ENCODE data around the gene KRT26.

KRT26 gene

GRCh38 chr17:40724656-40725055, 47.3 kb downstream of the KRT26 start:
- no peak for DNase-seq

DNA sequence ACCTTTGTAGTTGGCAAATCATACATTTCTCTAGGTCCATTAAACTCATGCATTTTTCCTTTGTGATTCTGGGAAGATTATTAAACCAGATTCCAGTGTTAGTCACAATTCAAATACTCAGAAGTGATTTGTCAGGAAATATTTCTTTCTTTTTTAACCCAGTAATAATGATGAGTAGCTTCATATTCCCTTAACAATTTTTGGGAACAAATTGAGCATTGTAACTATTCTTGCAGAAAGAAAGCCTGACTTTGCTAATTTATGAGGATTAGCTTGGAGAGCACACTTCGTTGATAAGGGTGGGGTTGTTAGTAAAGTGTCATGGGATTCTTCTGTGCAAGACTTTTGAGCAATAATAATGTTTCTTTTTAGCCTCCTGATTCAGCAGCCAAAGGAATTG, 49.8 kb downstream of the KRT26 start:
- no peak for DNase-seq

DNA sequence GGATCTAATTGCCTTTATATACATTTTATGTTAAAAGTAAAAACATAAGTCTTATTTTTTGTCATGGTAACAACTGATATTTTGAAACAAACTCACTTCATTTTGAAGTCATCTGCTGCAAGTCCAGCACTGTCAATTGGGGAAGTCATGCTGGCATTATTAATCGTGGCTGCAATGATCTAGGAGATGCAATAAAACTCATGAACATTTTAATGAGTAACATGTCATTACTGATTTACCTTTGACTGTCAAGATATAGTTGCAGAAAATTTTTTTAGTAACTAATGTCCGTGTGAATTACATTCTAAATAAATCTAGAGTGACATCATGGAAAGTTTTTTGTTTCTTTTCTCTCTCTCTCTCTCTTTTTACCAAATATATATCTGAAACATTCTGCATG, 51.1 kb downstream of the KRT26 start:
- no peak for DNase-seq

GRCh38 chr17:40718930-40719329, 53.1 kb downstream of the KRT26 start:
- DNase-seq: no peak

GRCh38 chr17:40717776-40718175, 54.2 kb downstream of the KRT26 start:
- DNase-seq: no peak

All from NCI-H1436 (cell line).